GM18873 (cell line): Measurements from ENCODE around the gene ITIH2.
"Not testable (repeated sequence)": the region's sequence is repeated elsewhere in the genome, so short reads cannot be mapped to it uniquely, and the experiment has no call there.

ENCODE experiments used
- ATAC-seq: cut with Tn5 transposase; IDR thresholded peaks from one replicate; pipeline ENCODE4 v1.9.1; 2021; ENCODE audit warnings: mild to moderate bottlenecking, moderate library complexity, moderate number of reproducible peaks; ENCODE audit not compliant: unreplicated experiment, low FRiP score

ITIH2 gene, protein sequence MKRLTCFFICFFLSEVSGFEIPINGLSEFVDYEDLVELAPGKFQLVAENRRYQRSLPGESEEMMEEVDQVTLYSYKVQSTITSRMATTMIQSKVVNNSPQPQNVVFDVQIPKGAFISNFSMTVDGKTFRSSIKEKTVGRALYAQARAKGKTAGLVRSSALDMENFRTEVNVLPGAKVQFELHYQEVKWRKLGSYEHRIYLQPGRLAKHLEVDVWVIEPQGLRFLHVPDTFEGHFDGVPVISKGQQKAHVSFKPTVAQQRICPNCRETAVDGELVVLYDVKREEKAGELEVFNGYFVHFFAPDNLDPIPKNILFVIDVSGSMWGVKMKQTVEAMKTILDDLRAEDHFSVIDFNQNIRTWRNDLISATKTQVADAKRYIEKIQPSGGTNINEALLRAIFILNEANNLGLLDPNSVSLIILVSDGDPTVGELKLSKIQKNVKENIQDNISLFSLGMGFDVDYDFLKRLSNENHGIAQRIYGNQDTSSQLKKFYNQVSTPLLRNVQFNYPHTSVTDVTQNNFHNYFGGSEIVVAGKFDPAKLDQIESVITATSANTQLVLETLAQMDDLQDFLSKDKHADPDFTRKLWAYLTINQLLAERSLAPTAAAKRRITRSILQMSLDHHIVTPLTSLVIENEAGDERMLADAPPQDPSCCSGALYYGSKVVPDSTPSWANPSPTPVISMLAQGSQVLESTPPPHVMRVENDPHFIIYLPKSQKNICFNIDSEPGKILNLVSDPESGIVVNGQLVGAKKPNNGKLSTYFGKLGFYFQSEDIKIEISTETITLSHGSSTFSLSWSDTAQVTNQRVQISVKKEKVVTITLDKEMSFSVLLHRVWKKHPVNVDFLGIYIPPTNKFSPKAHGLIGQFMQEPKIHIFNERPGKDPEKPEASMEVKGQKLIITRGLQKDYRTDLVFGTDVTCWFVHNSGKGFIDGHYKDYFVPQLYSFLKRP

DNA sequence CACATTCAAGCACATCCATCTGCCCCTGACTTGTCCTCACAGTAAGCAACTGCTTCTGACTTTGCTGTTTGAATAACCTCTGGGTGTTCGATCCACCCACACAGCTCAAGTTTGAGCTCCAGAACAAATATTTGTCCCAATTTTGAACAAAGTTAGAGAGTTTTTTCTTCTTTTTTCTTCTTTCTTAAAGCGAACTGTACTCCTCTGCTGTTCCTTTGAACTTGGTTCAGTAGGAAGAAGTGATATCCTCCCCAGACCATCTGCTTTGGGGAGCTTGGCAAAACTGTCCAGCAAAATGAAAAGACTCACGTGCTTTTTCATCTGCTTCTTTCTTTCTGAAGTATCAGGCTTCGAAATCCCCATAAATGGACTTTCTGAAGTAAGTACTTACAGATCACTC lies at the start of gene ITIH2:
ITIH2 (plus strand) TSS at position 177 of the 400 bp plus-strand sequence; CDS start at position 296, 119 bp downstream.
- ATAC-seq = no peak

DNA sequence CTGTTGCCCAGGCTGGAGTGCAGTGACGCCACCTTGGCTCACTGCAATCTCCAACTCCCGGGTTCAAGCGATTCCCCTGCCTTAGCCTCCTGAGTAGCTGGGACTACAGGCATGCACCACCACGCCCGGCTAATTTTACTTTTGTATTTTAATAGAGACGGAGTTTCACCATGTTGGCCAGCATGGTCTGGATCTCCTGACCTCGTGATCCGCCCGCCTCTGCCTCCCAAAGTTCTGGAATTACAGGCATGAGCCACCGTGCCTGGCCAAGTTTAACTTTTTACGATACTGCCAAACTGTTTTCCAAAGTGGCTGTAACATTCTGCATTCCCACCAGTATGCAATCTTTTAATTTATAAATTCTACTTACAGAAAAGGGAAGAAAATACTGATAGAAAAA lies 46.0 kb upstream of the ITIH2 start:
- ATAC-seq = not testable (repeated sequence)

DNA sequence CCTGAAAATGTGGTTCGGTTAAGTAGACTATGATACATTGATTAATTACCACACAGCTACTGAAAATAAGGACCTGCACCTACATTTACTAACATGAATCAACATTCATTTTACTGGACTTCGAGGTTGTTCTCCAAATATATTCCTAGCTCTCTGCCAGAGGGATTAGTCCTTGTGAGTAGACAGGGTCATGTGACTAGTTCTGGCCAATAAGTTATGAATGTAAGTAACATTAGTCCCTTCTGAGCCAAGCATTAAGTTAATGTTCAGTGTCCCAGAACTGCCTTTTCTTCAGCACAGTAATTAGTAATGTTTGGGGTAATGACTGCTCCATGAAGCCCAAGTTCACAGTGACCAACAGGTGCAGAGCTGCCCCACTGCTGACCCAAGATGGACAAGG lies 45.6 kb upstream of the ITIH2 start:
- no peak for ATAC-seq

DNA sequence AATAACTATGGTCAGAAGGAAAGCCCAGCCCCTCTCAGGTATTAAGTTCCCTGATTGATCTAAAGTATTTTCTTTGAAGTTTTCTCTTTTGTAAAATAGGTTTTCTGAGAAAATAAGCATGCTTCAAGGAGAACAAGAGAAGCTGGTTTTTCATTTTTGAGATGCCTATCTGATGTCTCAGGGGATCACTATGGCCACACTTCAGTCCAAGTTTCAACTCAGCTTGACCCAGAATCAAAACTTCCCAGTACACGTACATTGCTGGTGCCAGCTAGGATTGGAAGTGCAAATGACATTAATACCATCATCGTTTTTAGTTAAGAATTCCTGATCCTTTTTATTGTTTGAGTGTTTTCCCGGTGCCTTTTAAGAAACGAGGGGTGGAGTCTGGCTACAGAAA lies 43.6 kb upstream of the ITIH2 start:
- ATAC-seq = no peak

DNA sequence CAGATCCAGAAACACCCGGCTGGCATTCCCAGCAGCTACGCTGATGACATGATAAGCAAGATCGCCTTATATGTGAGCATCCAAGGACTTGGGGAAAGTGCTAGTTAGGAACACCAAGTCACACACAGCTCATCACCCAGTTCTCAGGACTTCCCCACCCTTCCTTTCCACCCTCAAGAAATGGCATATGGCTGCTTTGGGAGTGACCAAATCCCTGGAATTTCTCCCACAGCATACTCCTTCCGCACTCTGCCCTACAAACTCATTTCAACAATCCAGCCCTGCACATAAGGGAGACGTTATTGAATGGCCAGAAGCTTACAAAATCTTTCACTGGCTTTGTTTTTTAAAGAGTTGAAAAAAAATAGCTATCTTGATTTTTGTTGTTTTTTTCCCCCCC lies 40.6 kb upstream of the ITIH2 start:
- no peak for ATAC-seq

DNA sequence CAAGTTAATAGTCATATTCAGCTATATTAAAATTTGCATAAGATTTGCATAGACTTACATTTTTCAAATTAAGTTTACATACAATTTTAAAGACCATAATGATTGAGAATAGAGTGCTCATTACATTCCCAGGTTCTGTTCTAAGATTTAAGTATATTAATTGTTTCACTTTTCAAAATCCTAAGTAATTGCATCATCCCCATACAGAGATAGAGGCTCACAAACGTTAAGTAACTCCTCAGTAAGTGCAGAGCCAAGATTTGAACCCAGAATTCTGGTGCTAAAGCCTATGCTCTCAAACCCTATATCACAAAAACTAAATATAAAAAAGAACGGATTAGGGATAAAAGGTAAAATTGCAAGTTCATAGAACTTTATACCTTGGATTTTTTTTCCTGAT lies 38.4 kb upstream of the ITIH2 start:
- no peak for ATAC-seq

DNA sequence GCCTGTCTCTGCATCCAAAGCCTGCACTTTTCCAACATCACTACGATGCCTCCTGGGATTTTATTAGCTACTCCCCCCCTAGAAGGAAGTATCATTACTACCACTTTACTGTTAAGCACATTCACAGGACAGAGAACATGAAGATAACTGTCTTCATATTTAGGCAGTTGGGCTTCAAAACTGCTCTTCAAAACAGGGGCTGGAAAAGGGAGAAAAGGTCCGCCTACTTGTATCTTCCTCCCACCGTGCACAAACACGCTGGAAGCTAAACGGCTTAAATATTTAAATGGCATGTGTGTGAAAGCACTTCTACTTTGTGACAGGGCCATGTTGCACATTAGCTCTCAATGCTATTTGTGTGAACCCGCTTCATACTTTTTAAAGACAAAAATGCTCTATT lies 37.3 kb upstream of the ITIH2 start:
- no peak for ATAC-seq

DNA sequence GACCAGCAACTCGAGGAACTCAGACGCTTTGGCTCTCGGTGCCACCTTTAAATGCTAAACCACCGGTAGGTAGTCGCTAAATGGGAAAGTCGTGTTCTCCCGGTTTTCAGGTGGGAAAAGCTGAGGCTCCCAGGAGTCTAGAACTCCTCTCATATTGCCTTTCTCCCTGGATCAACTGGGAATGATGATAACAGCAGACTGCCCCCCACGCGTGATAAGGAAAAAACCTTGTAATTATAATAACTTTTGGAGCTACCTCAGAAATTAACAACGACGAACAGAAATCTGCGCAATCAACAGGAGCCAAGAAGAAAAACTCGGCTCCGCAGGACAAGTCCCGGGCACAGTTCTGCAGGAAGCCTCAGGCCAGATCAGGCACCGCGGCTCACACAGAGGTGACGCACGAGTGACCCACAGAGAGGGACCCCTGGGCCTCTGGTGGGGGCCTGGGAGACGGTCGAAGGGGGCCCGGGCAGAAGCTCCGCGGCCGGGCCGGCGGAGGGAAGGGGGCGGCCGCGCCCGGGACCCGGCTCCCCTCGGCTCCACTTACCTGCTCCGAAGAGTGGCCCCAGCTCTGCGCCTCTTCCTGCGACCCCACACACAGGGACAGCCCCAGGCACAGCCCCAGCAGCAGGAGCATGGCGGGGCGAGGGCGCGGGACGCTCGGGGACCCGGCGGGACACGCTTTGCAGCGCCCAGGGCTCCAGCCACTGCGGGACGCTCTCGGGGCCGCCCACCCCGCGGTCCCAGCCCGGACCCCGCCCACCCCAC lies 36.7 kb upstream of the ITIH2 start, which contains the start of gene ITIH5:
ITIH5 (minus strand) TSS at position 714 of the 771 bp plus-strand sequence; CDS start at position 640, 74 bp downstream.
- ATAC-seq = no peak

DNA sequence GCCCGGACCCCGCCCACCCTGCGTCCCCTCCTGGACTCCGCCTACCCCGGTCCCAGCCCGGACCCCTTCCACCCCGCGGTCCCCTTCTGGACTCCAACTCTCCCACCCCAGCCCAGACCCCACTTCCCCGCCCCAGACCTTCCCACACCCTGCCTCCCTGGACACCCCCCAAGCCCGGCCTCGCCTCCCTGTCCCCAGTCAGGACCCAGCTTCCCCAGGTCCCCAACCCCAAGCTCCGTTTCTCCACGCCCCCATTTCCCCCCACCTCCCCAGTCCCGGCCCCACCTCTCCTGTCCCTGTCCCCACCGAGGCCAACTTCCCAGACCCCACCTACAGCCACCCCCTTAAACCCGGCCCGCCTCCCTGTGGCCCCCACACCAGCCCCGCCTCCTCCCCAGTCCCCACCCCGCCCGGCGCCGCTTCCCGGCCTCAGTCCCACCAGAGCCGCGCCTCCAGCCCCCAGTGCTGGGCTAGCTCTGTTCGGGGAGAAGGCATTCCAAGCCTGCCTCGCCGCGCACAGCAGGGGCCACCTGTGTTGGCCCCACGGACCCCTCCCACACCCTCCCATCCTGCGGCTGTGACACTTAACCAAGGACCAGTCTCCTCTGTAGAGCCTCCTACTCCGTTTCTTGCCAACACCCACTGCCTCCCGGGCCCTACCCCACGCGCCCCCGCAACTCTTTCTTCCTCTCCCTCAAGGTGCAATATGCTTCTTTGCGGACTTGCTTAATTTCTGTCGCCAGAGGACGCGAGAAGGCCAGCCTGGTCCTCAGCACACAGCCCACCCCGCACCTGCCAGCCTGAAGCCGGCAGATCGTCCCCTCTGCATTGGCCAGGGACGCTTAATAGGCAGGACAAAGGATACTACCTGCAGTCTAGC lies 35.6 kb upstream of the ITIH2 start:
- ATAC-seq = no peak

DNA sequence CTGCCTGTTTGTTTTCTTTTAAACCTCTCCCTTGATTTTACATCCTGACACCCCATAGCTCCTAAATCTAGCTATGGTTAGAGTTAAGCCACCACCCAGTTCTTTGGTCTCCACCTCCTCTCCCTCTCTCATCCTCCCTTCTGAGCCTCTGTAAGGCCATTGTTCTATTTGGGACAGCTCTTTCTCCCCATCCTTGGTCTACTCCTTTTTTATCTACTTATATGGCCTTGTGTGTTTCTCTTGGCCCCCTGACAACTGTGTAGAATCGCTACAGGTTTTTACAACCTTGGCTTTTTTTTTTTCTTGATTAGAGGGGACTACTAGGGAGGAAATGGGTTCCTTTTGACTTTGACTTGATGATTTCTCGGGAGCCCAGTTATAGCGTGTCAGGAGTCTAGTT lies 33.0 kb upstream of the ITIH2 start:
- no peak for ATAC-seq

DNA sequence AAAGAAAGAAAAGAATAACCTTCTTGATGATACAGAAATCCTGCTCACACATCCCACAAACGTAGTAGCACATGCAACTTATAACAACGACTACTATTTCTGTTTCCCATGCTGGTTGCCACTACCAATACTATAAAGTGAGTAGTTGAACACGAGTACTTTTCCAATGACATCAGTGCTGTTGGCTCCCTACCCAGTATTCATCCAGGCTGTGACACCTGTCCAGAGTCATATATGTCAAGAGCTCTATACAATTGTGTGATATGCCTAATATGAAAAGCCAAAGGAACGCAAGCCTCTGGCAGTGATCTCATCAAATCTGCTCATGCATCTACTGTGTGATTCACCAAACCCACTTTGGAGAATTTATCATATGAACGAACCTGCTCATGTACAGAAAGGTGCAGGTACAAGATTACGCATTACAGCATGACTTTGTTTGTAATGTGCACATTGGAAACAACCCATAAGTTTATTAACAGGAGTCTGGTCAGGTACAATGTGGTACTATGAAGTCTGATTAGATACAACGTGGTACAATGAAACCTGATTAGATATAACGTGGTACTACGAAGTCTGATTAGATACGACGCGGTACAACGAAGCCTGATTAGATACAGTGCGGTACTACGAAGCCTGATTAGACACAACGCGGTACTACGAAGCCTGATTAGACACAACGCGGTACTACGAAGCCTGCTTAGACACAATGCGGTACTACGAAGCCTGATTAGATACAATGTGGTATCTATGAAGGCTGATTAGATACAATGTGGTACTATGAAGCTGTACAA lies 30.6 kb upstream of the ITIH2 start:
- no peak for ATAC-seq

DNA sequence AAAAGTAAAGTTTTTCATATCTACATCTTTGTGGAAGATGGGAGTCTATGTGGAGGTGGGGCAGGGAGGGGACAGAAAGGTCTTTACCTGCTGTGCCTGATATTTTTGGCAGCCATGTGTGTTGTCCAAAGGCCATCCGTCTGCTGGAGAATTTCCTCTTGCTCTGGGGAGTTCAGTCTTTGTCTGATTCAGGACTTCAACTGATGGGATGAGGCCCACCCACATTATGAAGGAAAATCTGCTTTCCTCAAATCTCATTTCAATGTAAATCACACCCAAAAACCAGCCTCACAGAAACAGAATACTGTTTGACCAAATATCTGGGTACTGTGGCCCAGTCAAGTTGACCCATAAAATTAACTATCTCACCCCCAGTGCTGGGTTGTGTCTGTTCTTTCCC lies 23.9 kb upstream of the ITIH2 start:
- ATAC-seq = no peak

DNA sequence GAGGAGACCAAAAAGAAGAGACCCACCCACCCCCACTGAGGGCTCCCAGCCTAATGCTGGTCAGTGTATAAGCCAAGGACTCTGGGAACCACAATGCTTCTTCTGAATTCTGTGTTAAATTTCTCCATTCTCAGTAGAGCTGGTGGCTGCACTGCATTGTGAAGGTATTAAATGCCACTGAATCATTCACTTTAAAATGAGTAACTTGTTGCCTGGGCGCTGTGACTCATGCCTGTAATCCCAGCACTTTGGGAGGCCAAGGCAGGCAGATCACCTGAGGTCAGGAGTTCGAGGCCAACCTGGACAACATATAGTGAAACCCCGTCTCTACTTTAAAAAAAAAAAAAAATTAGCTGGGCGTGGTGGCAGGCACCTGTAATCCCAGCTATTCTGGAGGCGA lies 23.0 kb upstream of the ITIH2 start:
- ATAC-seq = not testable (repeated sequence)

DNA sequence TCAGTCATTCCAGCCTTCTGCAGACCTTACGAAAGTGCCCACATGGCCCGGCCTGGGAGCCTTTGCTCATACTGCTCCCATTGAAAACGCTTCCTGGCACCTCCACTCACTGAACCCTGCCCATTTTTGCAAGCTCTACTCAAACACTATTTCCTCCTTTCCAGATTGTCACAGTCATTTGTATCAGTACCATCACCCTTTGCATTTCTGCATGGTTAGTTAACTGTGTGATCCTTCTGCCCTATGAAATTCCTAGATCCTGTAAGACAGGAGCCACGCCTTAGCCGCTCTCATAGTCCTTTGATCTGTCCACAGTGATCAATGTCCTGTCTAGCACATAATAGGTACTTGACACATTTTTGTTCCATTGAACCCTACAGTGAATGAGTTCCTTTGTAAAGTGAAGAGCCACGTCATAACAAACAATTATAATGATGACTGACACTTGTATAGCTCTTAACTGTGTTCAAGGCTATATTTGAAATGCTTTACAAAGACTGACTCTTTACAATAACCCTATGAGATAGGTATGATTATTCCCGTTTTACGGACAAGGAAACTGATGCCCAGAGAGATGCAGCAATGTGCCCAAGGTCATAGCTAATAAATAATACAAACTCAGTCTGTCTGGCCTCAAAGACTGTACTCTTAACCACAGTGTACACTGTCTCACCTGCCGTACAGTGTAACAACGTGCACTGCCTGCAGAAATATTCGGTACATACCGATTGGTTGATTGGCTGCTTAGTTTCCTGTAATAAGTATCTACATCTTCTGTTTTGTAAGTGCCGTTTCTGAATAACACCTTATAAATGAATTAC lies 16.6 kb upstream of the ITIH2 start:
- ATAC-seq = no peak

DNA sequence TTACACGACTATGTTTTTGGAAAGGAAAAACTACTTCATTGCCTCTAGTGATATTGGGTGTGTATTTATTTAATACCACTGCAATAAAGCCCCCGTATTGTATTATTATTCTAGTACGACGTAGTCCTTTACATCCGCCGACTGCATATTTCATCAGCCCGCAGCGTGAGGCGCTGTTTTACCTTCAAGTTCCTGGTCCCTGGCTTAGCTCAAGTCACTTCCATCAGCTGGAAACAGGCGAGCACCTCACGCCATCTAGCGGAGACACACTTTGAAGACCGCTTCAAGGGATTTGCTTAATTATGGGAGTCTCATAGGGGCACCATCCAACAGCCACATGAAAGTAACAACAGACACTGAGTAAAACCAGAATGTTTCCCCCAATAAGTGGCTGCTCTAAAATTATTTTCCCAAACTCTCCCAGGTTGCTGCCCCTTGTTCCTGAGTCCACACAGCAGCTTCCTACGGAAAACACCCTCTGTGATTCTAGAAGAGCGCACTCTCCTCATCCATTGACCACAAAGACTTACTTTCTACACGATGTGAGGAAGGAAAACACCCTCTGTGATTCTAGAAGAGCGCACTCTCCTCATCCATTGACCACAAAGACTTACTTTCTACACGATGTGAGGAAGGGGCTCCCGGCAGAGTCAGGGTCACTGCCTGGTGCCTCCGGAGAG lies 15.7 kb upstream of the ITIH2 start:
- peak; percentile 92 for ATAC-seq

DNA sequence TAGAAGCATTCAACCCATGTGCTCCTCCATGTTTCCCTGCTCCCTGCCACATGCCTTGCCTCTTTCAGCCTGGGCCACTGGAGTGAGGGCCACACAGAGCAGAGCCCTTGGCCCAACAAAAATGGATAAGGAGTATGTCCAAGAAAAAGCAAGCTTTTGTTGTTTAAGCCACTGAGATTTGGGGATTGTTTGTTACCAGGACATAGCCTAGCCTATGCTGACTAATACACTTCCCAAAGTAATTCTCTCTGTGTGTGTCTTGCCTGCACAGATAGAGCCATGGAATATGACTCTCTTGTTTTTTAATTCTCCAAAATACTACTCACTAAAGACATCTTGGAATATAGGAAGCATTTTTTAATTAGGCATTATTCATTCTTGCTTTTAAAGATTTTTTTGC lies 13.5 kb upstream of the ITIH2 start:
- no peak for ATAC-seq

DNA sequence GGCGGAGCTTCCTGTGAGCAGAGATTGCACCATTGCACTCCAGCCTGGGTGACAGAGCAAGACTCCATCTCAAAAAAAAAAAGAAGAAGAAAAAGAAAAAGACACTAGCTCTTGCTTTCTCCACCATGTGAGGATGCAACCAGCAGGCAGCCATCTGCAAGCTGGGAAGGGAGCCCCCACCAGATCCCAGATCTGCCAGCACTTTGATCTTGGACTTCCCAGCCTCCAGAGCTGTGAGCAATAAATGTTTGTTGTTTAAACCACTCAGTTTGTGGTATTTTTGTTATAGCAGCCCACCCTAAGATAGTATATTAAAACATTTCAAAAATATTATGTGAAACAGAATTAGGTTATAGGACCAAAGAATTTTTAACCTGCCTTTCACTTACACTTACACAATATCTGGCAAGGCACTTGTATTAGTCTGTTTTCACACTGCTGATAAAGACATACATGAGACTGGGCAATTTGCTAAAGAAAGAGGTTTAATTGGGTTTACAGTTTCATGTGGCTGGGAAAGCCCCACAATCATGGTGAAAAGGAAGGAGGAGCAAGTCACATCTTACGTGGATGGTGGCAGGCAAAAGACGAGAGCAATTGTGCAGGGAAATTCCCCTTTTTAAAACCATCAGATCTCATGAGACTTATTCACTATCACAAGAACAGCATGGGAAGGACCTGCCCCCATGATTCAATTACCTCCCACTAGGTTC lies 12.1 kb upstream of the ITIH2 start:
- ATAC-seq = not testable (repeated sequence)
